Measurements from ENCODE around the gene SLC46A3.

DNA sequence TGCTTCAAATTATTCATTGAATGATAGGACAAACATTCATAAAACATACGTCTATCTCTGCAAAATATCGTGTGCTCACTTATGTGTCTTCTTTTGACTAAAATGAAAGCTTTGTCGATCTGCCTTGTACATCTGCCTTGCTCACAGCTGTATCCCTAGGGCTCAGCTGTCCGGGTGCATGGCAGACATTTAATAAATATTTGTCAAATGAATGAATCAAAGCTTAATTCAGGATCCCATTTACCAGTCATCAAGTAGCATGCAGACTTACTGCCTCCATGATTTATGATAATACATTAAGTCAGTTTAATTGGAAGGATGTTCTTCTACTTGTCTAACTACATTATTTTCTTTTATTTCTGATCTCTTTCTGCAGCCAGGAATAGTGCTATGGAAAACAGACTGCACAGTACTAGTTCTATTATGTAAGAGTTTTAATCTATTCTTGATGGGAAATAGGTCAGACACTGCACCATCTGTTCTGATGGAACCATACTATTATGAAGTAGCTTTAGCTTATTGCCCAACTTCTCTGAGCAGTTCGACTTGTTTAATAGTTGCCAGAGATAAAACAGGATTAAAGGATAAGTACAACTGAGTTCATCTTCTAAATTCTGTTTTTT, 13.2 kb downstream of the SLC46A3 start:
- TF ChIP-seq, protein P1, sequence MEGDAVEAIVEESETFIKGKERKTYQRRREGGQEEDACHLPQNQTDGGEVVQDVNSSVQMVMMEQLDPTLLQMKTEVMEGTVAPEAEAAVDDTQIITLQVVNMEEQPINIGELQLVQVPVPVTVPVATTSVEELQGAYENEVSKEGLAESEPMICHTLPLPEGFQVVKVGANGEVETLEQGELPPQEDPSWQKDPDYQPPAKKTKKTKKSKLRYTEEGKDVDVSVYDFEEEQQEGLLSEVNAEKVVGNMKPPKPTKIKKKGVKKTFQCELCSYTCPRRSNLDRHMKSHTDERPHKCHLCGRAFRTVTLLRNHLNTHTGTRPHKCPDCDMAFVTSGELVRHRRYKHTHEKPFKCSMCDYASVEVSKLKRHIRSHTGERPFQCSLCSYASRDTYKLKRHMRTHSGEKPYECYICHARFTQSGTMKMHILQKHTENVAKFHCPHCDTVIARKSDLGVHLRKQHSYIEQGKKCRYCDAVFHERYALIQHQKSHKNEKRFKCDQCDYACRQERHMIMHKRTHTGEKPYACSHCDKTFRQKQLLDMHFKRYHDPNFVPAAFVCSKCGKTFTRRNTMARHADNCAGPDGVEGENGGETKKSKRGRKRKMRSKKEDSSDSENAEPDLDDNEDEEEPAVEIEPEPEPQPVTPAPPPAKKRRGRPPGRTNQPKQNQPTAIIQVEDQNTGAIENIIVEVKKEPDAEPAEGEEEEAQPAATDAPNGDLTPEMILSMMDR (IDR thresholded peaks at IDR 0.05): no peak
- no peak for TF ChIP-seq POLR2A (IDR thresholded peaks at IDR 0.05; ENCODE audit: low read depth)
- TF ChIP-seq EP300 (IDR thresholded peaks at IDR 0.05): no peak
- no peak for TF ChIP-seq POLR2AphosphoS5 (IDR thresholded peaks at IDR 0.05)

All from esophagus muscularis mucosa (tissue), 4 donors.